ENCODE results near the gene IVD. TPM values are rescaled to one million over a fixed set of nuclear protein-coding genes. Genes with fewer than 3 reads are reported as not detected.

The IVD gene
- total and polyA plus RNA-seq, 2 donors: 39.4 to 48.5 TPM

DNA sequence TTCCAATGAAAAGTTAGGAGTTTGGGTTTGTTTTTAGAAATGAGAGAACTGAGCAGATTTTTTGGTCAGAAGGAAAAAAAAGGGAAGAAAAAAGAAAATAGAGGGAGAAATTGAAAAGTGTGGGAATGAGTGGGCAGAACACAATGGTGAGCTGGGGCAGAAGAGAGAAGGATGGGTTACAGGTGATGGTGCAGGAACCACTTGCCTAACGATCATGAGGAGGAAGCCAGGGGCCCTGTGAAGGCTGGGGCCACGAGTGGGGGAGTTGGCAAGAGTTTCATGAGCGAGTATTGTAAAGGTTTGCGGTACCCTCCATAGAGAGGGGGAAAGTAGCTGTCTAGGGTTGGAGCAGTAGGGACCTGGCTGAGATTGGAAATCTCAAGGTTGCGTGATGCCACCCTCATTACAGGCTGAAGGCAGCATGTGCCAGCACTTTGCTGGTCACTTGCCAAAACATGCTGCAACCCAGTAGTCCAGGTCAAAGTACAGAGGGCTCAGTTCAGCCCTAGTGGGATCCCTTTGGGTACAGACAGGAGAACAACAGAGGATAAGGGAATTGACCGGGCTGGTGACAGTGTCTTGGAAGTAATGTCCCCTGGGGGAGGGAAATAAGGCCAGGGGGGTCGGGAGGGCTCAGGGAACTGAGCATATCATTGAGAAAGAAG is 6.6 kb downstream of the IVD start:
- Histone ChIP-seq H3K27ac (ENCODE audit: low read depth) (no peak overlapping the region), H3K4me1 (ENCODE audit: insufficient read depth) (no peaks in the 10 kb centered on the region), H3K36me3 (ENCODE audit: insufficient read depth) (no peaks in the 10 kb centered on the region), H3K4me3 (ENCODE audit: low read depth, low read length) (no peak overlapping the region)
- 85% methylated on average over 7 of the region's 7 CpGs for WGBS
- no peak for DNase-seq (ENCODE audit: extremely low spot score)

DNA sequence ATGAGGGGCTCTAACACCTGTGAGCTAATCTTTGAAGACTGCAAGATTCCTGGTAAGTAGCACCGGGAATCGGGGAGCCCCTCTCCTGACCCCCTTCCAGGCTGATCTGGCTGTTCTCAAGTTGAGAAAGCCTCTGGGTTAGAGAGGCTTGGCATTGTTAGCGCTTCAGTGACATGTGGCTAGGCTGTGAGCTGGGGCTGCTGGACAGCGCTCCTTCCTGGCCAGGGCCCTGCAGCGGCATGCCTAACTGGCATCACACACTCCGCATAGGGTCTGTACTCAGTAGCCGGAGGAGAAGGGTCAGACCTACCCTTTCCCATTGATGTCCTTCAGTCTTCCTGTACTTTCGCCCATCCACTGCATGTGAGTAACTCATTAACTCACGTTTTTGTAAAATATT is 7.4 kb downstream of the IVD start:
- Histone ChIP-seq H3K4me3 (ENCODE audit: low read depth, low read length) (no peak overlapping the region), H3K27ac (ENCODE audit: low read depth) (no peak overlapping the region), H3K4me1 (ENCODE audit: insufficient read depth) (no peaks in the 10 kb centered on the region), H3K36me3 (ENCODE audit: insufficient read depth) (no peaks in the 10 kb centered on the region)
- DNase-seq (ENCODE audit: extremely low spot score): no peak
- WGBS: 92% methylated on average over 9 of the region's 9 CpGs

DNA sequence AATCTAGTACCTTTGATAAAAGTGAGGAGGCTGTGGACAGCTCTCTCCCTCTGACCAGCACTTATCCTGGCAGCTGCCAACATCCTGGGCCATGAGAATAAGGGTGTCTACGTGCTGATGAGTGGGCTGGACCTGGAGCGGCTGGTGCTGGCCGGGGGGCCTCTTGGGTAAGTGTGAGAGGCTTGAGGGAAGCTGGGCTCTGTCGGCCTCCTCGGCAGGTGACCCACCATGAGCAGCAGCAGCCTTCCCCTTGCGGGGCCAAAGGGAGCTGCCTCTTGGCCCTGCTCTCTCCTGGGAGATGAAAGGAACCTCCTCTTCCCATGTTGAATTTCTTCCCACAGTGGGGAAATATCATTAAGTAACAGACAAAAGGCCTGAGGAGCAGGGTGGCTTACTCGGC is 9.2 kb downstream of the IVD start:
- no peaks in the 10 kb centered on the region for H3K4me1 ChIP-seq (ENCODE audit: insufficient read depth)
- no peak overlapping the region for H3K4me3 ChIP-seq (ENCODE audit: low read depth, low read length)
- 88% methylated on average over 7 of the region's 7 CpGs for WGBS
- no peak overlapping the region for H3K27ac ChIP-seq (ENCODE audit: low read depth)
- no peaks in the 10 kb centered on the region for H3K36me3 ChIP-seq (ENCODE audit: insufficient read depth)
- DNase-seq (ENCODE audit: extremely low spot score): no peak

DNA sequence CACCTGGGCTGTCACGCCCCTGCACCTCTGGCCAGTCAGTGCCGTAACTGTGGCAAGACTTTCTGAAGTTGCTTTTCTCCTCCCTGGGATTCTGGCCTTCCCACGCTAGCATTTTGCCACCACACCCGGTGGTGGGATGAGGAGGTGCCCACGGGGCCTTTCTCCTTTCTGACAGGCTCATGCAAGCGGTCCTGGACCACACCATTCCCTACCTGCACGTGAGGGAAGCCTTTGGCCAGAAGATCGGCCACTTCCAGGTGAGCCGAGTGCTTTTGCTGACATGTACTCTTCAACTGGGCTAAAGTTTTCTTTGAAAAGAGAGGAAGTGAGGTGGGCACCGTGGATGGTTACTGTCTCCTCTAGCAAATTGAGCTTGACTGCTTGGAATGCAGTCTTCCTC is 9.6 kb downstream of the IVD start:
- H3K4me3 ChIP-seq (ENCODE audit: low read depth, low read length): no peak overlapping the region
- WGBS: 92% methylated on average over 10 of the region's 10 CpGs
- no peaks in the 10 kb centered on the region for H3K4me1 ChIP-seq (ENCODE audit: insufficient read depth)
- DNase-seq (ENCODE audit: extremely low spot score): no peak
- no peak overlapping the region for H3K27ac ChIP-seq (ENCODE audit: low read depth)
- no peaks in the 10 kb centered on the region for H3K36me3 ChIP-seq (ENCODE audit: insufficient read depth)

DNA sequence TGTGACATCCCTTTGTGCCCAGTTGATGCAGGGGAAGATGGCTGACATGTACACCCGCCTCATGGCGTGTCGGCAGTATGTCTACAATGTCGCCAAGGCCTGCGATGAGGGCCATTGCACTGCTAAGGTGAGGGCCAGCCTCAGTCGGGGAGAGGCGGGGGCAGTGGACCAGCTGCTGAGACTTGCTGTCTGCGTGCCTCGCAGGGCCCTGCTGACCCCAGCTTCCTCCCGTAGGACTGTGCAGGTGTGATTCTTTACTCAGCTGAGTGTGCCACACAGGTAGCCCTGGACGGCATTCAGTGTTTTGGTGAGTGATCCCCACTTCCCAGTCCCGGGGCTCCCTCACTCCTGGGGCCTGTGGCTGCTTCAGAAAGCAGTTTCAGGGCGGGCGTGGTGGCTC is 10.5 kb downstream of the IVD start:
- Histone ChIP-seq H3K36me3 (ENCODE audit: insufficient read depth) (no peaks in the 10 kb centered on the region), H3K27ac (ENCODE audit: low read depth) (no peak overlapping the region), H3K4me1 (ENCODE audit: insufficient read depth) (no peaks in the 10 kb centered on the region), H3K4me3 (ENCODE audit: low read depth, low read length) (no peak overlapping the region)
- WGBS: 92% methylated on average over 14 of the region's 14 CpGs
- DNase-seq (ENCODE audit: extremely low spot score): no peak

DNA sequence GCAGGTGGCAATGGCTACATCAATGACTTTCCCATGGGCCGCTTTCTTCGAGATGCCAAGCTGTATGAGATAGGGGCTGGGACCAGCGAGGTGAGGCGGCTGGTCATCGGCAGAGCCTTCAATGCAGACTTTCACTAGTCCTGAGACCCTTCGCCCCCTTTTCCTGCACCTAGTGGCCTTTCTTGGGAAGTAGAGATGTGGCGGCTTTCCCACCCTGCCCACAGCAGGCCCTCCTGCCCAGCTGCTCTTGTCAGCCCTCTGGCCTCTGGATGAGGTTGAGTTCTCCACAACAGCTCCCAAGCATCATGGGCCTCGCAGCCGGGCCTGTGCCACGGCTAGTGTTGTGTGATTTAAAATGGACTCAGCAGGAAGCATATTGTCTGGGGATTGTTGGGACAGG is 12.5 kb downstream of the IVD start:
- no peaks in the 10 kb centered on the region for H3K36me3 ChIP-seq (ENCODE audit: insufficient read depth)
- 91% methylated on average over 10 of the region's 10 CpGs for WGBS
- no peak for DNase-seq (ENCODE audit: extremely low spot score)
- no peak overlapping the region for H3K27ac ChIP-seq (ENCODE audit: low read depth)
- H3K4me3 ChIP-seq (ENCODE audit: low read depth, low read length): no peak overlapping the region
- no peaks in the 10 kb centered on the region for H3K4me1 ChIP-seq (ENCODE audit: insufficient read depth)

DNA sequence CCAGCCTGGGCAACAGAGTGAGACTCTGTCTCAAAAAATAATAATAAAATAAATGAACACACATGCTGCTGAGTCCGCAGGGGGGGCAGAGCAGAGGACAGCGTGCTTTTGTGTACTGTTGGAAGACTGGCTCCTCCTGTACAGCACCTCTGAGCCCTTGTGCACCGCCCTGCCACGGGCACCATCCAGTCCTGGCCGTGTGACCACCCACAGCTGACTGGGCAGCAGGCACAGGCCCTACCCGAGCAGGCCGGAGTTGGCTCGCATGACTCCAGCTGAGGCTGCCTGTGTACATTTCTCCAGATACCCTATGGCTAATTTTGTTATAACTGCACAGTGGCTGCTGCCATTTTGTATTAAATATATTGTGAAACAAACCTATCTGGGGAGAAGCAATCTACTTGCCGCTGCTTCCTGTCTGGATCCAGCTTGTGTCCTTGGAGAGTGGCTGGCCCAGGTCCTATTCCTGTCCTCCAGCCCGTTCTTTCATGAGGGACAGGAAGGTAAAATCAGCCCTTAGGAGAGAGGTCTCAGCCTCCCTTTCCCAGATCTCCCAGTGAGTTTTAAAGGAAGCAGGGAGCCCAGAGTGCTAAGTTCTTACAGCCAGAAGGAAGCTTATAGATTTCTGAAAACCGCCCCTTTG is 14.6 kb downstream of the IVD start:
- Histone ChIP-seq H3K36me3 (ENCODE audit: insufficient read depth) (no peaks in the 10 kb centered on the region), H3K4me3 (ENCODE audit: low read depth, low read length) (no peak overlapping the region), H3K4me1 (ENCODE audit: insufficient read depth) (no peaks in the 10 kb centered on the region), H3K27ac (ENCODE audit: low read depth) (no peak overlapping the region)
- 80% methylated on average over 11 of the region's 11 CpGs for WGBS
- no peak for DNase-seq (ENCODE audit: extremely low spot score)

DNA sequence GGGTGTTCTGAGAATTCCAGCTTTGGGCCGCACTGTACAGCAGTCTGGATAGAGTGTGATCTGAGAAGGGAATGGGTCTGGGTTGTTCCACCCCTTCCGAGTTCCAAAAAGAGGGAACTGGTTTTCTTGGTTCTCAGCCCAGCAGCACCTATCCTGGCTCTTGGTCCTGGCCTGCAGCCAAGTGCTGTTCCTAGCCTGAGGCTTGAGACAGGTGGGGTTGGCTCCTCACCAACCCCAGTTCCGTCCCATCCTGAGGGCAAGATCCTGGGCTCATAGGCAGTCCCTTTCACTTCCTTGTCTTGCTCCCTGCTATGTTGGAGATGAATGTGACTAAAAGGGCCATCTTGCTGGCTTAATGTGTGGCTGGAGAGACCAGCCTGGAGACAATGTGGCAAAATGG is 15.2 kb downstream of the IVD start:
- no peak for DNase-seq (ENCODE audit: extremely low spot score)
- Histone ChIP-seq H3K4me3 (ENCODE audit: low read depth, low read length) (no peak overlapping the region), H3K4me1 (ENCODE audit: insufficient read depth) (no peaks in the 10 kb centered on the region), H3K36me3 (ENCODE audit: insufficient read depth) (no peaks in the 10 kb centered on the region), H3K27ac (ENCODE audit: low read depth) (no peak overlapping the region)
- 65% methylated on average over 3 of the region's 3 CpGs for WGBS

DNA sequence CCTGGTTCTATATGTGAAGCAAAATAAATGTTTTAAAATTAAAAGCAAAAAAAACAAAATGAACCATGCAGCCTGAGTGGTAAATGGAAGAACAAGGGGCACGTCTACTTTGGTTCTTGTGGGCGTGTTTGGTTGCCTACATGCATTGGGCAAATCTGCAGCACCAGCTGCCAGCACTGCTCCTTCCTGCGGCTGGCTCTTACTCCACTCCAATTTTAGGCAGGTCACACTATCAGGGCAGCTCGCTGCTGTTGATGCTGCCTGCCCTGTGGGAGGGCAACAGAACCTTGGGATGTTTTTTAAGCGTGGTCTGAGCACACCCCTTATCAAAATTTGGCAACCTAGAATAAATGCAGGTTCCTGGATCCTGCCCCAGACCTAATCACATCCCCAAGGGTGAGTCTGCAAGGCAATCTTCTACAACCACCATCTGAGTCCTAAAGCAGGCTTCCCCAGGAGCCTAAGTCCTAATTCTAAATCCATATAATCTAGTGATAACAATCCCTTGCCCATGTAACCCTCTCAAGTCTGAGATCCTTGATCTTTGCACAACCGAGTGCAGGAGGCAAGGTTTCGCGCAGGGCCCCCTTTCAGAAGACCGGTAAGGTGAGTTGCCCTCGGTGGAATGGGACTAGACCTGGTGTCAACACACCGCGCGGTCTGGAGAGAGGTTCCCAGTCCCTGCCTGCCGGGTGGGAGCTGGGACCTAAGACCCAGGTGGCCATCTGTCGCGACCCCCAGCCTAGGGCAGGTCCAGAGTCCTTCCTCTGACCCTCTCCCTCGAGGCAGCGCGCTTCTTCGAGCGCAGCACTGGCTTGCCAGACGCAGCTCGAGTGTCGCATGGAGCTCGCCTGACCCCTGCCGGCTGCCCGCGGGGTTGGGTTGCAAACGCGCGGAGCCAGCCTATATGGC is 15.9 kb downstream of the IVD start:
- no peak for DNase-seq (ENCODE audit: extremely low spot score)
- Histone ChIP-seq H3K4me1 (ENCODE audit: insufficient read depth) (no peaks in the 10 kb centered on the region), H3K36me3 (ENCODE audit: insufficient read depth) (no peaks in the 10 kb centered on the region), H3K27ac (ENCODE audit: low read depth) (no peak overlapping the region), H3K4me3 (ENCODE audit: low read depth, low read length) (no peak overlapping the region)
- WGBS: 13% methylated on average over 31 of the region's 31 CpGs

DNA sequence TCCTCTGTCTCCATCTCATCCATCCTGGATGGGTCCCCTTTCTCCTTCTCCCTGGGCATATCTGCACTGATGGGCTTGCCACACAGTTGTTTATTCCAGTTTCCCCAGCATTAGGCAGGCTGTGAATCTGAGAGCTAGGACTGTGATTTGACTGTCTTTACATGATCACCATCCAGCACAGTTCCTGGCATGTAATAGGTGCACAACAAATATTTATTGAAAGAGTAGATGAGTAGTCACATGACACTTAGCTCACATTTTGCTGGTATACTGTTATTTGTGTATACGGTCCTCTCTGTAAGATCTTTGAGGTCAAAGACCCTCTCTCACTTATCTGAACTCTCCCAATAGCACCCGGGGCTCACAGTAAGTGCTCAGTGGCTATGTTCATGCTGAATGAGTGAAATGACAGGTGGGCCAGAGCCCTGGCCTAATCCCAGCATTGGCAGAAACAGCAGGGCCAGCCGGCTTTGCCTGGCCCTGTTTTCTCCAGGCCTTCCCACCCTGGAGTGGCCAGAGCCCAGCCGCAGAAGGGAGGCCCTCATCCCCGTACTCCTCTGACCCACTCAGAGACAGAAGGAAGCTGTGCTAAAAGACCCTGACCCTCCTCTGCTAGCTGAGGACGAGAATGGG is 19.0 kb downstream of the IVD start:
- H3K4me1 ChIP-seq (ENCODE audit: insufficient read depth): no peaks in the 10 kb centered on the region
- WGBS: 85% methylated on average over 6 of the region's 6 CpGs
- H3K4me3 ChIP-seq (ENCODE audit: low read depth, low read length): no peak overlapping the region
- no peak overlapping the region for H3K27ac ChIP-seq (ENCODE audit: low read depth)
- DNase-seq (ENCODE audit: extremely low spot score): no peak
- no peaks in the 10 kb centered on the region for H3K36me3 ChIP-seq (ENCODE audit: insufficient read depth)

DNA sequence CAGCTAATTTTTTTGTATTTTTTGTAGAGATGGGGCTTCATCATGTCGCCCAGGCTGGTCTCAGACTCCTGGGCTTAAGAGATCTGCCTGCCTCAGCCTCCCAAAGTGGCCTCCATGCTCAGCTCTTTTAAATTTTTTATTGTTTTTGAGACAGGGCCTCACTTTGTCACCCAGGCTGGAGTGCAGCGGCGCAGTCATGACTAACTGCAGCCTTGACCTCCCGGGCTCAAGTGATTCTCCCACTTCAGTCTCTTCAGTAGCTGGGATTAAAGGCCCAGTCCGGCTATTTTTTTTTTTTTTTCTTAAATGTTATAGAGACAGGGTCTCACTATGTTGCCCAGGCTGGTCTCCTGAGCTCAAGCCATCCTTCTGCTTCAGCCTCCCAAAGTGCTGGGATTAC is 20.1 kb downstream of the IVD start:
- no peak overlapping the region for H3K4me3 ChIP-seq (ENCODE audit: low read depth, low read length)
- no peak for DNase-seq (ENCODE audit: extremely low spot score)
- H3K36me3 ChIP-seq (ENCODE audit: insufficient read depth): no peaks in the 10 kb centered on the region
- WGBS: 97% methylated on average over 5 of the region's 5 CpGs
- no peaks in the 10 kb centered on the region for H3K4me1 ChIP-seq (ENCODE audit: insufficient read depth)
- no peak overlapping the region for H3K27ac ChIP-seq (ENCODE audit: low read depth)

DNA sequence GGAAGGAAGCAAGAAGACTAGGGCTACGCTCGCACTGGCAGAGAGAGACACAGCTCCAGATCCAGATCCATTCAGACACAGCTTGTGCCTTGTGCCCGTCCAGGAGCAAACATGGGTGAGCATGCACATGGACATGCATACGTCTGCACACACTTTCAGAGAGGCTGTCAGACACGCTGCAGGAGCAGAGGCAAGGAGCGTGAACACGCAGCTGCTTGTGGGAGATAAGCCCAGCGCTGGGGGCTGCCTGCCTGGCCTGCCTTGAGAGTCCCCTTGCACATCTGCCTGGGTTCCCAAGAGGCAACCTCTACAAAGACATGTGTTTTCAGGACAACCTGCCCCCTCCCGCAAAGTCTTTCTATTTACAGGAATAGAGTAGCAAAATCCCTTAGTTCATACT is 21.6 kb downstream of the IVD start:
- Histone ChIP-seq H3K4me1 (ENCODE audit: insufficient read depth) (no peaks in the 10 kb centered on the region), H3K27ac (ENCODE audit: low read depth) (no peak overlapping the region), H3K36me3 (ENCODE audit: insufficient read depth) (no peaks in the 10 kb centered on the region), H3K4me3 (ENCODE audit: low read depth, low read length) (no peak overlapping the region)
- DNase-seq (ENCODE audit: extremely low spot score): no peak
- 91% methylated on average over 9 of the region's 9 CpGs for WGBS

DNA sequence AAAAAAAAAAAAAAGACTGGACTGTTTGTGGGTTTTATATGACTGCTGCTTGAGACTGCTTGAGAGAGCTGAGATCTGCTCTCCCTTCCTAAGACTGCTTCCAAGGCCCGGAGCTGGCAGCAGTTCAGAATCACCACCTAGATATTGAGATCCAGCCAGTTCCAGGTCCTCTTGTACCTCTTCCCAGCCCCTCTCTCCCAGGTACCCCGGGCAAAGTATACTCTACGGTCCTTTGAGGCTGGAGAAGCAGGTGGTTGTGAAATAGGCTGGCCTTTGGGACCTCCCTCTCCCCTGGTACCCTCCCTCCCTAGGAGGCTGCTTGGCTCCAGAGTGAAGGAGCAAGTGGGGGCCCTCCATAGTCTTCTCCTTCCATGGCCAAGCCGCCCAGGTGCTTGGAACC is 22.6 kb downstream of the IVD start:
- DNase-seq (ENCODE audit: extremely low spot score): no peak
- 89% methylated on average over 4 of the region's 4 CpGs for WGBS
- H3K4me3 ChIP-seq (ENCODE audit: low read depth, low read length): no peak overlapping the region

More for the DNA sequence above, 22.6 kb downstream of the IVD start:
- H3K4me1 ChIP-seq (ENCODE audit: insufficient read depth): no peaks in the 10 kb centered on the region
- no peak overlapping the region for H3K27ac ChIP-seq (ENCODE audit: low read depth)
- H3K36me3 ChIP-seq (ENCODE audit: insufficient read depth): no peaks in the 10 kb centered on the region

All from urinary bladder (tissue), 4 donors.